ENCODE data around the gene NRARP. TPM values are rescaled to one million over a fixed set of nuclear protein-coding genes. Genes with fewer than 3 reads are reported as not detected.

Gene NRARP
- total and polyA plus RNA-seq, 2 of the 13 experiments (the other 11 are each of a cell fraction or from before 2014, with no cell fraction given): 0.22 to 0.46 TPM

DNA sequence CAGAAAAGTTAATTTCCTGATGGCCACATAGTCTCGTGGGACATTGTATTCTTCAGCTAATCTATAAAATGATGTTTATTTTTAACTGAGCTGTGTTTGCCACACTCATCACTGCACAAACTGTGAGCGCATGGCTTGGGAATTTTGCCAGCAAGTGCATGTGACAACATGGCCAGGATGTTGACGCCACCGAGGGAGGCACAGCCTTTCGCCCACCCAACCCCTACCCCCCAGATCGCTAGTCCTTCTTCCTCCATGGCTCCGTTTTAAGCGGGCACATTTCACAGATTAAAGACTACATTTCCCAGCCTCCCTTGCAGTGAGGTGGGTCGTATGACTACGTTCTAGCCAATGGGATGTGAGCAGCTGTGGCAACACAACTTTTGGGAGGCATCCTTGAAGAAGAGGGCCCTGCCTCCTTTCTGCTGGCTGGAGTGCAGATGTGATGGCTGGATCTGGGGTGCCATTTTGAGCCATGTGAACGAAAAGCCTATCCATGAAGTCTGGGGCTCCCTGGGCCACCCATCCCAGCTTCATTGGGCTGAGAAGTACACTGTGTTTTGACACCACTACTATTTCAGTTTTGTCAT is 7.9 kb downstream of the NRARP start (continued):
- peak; percentile 65; the same call in 1 of the 2 replicates for TF ChIP-seq ZMYM2 (CRISPR knock-in tag; IDR thresholded peaks at IDR 0.05)
- TF ChIP-seq ZFX (CRISPR knock-in tag; IDR thresholded peaks at IDR 0.05; ENCODE audit: low read depth): peak; percentile 38; the same call in 1 of the 2 replicates
- TF ChIP-seq SUZ12 (IDR thresholded peaks at IDR 0.05; ENCODE audit: low read depth, low read length): peak; percentile 50
- TF ChIP-seq MTA3 (CRISPR knock-in tag; IDR thresholded peaks at IDR 0.05): no peak
- no peak for TF ChIP-seq NRL (CRISPR knock-in tag; IDR thresholded peaks at IDR 0.05; ENCODE audit: borderline replicate concordance)
- peak; percentile 45 for TF ChIP-seq CEBPG (CRISPR knock-in tag; IDR thresholded peaks at IDR 0.05)
- no peak for TF ChIP-seq ZNF775 (CRISPR knock-in tag; IDR thresholded peaks at IDR 0.05; ENCODE audit: borderline replicate concordance)
- peak; percentile 61 for TF ChIP-seq YY1 (IDR thresholded peaks at IDR 0.05; ENCODE audit: insufficient read depth, insufficient replicate concordance, low read depth, low read length)
- TF ChIP-seq ZNF841 (CRISPR knock-in tag; IDR thresholded peaks at IDR 0.05; ENCODE audit: borderline replicate concordance): no peak
- TF ChIP-seq ZNF720 (CRISPR knock-in tag; IDR thresholded peaks at IDR 0.05): no peak
- 0 out of 2 replicates have a peak, but pooled peaks have one; percentile 59 for TF ChIP-seq ZNF619 (CRISPR knock-in tag; IDR thresholded peaks at IDR 0.05)
- TF ChIP-seq, protein P1, sequence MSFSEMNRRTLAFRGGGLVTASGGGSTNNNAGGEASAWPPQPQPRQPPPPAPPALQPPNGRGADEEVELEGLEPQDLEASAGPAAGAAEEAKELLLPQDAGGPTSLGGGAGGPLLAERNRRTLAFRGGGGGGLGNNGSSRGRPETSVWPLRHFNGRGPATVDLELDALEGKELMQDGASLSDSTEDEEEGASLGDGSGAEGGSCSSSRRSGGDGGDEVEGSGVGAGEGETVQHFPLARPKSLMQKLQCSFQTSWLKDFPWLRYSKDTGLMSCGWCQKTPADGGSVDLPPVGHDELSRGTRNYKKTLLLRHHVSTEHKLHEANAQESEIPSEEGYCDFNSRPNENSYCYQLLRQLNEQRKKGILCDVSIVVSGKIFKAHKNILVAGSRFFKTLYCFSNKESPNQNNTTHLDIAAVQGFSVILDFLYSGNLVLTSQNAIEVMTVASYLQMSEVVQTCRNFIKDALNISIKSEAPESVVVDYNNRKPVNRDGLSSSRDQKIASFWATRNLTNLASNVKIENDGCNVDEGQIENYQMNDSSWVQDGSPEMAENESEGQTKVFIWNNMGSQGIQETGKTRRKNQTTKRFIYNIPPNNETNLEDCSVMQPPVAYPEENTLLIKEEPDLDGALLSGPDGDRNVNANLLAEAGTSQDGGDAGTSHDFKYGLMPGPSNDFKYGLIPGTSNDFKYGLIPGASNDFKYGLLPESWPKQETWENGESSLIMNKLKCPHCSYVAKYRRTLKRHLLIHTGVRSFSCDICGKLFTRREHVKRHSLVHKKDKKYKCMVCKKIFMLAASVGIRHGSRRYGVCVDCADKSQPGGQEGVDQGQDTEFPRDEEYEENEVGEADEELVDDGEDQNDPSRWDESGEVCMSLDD (CRISPR knock-in tag; IDR thresholded peaks at IDR 0.05; ENCODE audit: borderline replicate concordance): no peak
- TF ChIP-seq, protein P2, sequence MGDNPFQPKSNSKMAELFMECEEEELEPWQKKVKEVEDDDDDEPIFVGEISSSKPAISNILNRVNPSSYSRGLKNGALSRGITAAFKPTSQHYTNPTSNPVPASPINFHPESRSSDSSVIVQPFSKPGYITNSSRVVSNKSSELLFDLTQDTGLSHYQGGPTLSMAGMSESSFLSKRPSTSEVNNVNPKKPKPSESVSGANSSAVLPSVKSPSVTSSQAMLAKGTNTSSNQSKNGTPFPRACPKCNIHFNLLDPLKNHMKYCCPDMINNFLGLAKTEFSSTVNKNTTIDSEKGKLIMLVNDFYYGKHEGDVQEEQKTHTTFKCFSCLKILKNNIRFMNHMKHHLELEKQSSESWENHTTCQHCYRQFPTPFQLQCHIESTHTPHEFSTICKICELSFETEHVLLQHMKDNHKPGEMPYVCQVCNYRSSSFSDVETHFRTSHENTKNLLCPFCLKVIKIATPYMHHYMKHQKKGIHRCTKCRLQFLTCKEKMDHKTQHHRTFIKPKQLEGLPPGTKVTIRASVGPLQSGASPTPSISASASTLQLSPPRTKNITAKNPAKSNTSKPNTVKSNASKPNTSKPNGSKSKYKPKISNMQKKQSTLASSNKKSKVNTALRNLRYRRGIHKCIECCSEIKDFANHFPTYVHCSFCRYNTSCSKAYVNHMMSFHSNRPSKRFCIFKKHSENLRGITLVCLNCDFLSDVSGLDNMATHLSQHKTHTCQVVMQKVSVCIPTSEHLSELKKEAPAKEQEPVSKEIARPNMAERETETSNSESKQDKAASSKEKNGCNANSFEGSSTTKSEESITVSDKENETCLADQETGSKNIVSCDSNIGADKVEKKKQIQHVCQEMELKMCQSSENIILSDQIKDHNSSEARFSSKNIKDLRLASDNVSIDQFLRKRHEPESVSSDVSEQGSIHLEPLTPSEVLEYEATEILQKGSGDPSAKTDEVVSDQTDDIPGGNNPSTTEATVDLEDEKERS (CRISPR knock-in tag; IDR thresholded peaks at IDR 0.05): peak; percentile 99
- 0 out of 2 replicates have a peak, but pooled peaks have one; percentile 48 for TF ChIP-seq ZNF788 (CRISPR knock-in tag; IDR thresholded peaks at IDR 0.05; ENCODE audit: borderline replicate concordance)
- no peak for TF ChIP-seq ZNF260 (CRISPR knock-in tag; IDR thresholded peaks at IDR 0.05; ENCODE audit: borderline replicate concordance, low read depth)
- peak; percentile 42; the same call in 1 of the 2 replicates for TF ChIP-seq KAT8 (CRISPR knock-in tag; IDR thresholded peaks at IDR 0.05)
- no peak for TF ChIP-seq HMG20B (CRISPR knock-in tag; conservative IDR thresholded peaks at IDR 0.05)
- TF ChIP-seq, protein P3, sequence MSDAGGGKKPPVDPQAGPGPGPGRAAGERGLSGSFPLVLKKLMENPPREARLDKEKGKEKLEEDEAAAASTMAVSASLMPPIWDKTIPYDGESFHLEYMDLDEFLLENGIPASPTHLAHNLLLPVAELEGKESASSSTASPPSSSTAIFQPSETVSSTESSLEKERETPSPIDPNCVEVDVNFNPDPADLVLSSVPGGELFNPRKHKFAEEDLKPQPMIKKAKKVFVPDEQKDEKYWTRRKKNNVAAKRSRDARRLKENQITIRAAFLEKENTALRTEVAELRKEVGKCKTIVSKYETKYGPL (CRISPR knock-in tag; IDR thresholded peaks at IDR 0.05): no peak
- TF ChIP-seq, protein P4, sequence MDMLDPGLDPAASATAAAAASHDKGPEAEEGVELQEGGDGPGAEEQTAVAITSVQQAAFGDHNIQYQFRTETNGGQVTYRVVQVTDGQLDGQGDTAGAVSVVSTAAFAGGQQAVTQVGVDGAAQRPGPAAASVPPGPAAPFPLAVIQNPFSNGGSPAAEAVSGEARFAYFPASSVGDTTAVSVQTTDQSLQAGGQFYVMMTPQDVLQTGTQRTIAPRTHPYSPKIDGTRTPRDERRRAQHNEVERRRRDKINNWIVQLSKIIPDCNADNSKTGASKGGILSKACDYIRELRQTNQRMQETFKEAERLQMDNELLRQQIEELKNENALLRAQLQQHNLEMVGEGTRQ (IDR thresholded peaks at IDR 0.05; ENCODE audit: low read depth, low read length): peak; percentile 49
- TF ChIP-seq, protein P4 (CRISPR knock-in tag; IDR thresholded peaks at IDR 0.05; ENCODE audit: borderline replicate concordance): peak; percentile 84; the same call in 1 of the 2 replicates
- TF ChIP-seq FOXA3 (CRISPR knock-in tag; IDR thresholded peaks at IDR 0.05): 0 out of 2 replicates have a peak, but pooled peaks have one; percentile 8
- TF ChIP-seq POLR2G (IDR thresholded peaks at IDR 0.05; ENCODE audit: low read depth, low read length): peak; percentile 31; the same call in 1 of the 2 replicates
